GM19455 (cell line): Measurements from ENCODE around the gene SLC11A2.
"Not testable (repeated sequence)": the region's sequence is repeated elsewhere in the genome, so short reads cannot be mapped to it uniquely, and the experiment has no call there.

ENCODE experiments used
- ATAC-seq: cut with Tn5 transposase; IDR thresholded peaks from one replicate; pipeline ENCODE4 v1.9.1; 2021; ENCODE audit not compliant: unreplicated experiment

SLC11A2 gene

GRCh38 chr12:51027342-51027835 is 1.2 kb upstream of the SLC11A2 start:
- no peak for ATAC-seq

- no peak for ATAC-seq
Measured at GRCh38 chr12:51025338-51025835, 797 bp downstream of the SLC11A2 start.

- ATAC-seq: no peak
Measured at GRCh38 chr12:51023625-51024382, 2.4 kb downstream of the SLC11A2 start.

GRCh38 chr12:51021694-51022093 is 4.5 kb downstream of the SLC11A2 start:
- no peak for ATAC-seq

- no peak for ATAC-seq
Measured at GRCh38 chr12:51020448-51021182, 5.6 kb downstream of the SLC11A2 start.

- ATAC-seq: no peak
Measured at GRCh38 chr12:51019927-51020326, 6.3 kb downstream of the SLC11A2 start.

- no peak for ATAC-seq
Measured at GRCh38 chr12:51018956-51019355, 7.2 kb downstream of the SLC11A2 start.

GRCh38 chr12:51017452-51017851 is 8.7 kb downstream of the SLC11A2 start:
- ATAC-seq: no peak

- ATAC-seq: not testable (repeated sequence)
Measured at GRCh38 chr12:51014467-51014866, 11.7 kb downstream of the SLC11A2 start.

- ATAC-seq: no peak
Measured at GRCh38 chr12:51013441-51013840, 12.7 kb downstream of the SLC11A2 start.

- no peak for ATAC-seq
Measured at GRCh38 chr12:51012570-51013236, 13.5 kb downstream of the SLC11A2 start.

- no peak for ATAC-seq
Measured at GRCh38 chr12:51011955-51012354, 14.2 kb downstream of the SLC11A2 start.

GRCh38 chr12:51009056-51009440 is 17.1 kb downstream of the SLC11A2 start:
- ATAC-seq: no peak

- no peak for ATAC-seq
Measured at GRCh38 chr12:51008329-51009055, 17.7 kb downstream of the SLC11A2 start.

GRCh38 chr12:51005671-51006070 is 20.5 kb downstream of the SLC11A2 start:
- no peak for ATAC-seq

- ATAC-seq: no peak
Measured at GRCh38 chr12:51005030-51005429, 21.2 kb downstream of the SLC11A2 start.

- ATAC-seq: no peak
Measured at GRCh38 chr12:51004504-51004903, 21.7 kb downstream of the SLC11A2 start.

- ATAC-seq: no peak
Measured at GRCh38 chr12:51001799-51002198, 24.4 kb downstream of the SLC11A2 start.

GRCh38 chr12:51000245-51000644 is 25.9 kb downstream of the SLC11A2 start:
- ATAC-seq: no peak

GRCh38 chr12:50999093-50999492 is 27.1 kb downstream of the SLC11A2 start:
- ATAC-seq: no peak

- ATAC-seq: no peak
Measured at GRCh38 chr12:50992819-50993218, 33.4 kb downstream of the SLC11A2 start.
